CD4-positive, alpha-beta T cell treated with Interleukin-12 subunit alpha and Interleukin-12 subunit beta, for 1 hour (primary cell): ENCODE data around the gene SEC61A2.
"Not testable (repeated sequence)": the region's sequence is repeated elsewhere in the genome, so short reads cannot be mapped to it uniquely, and the experiment has no call there.

Experiments
- DNase-seq: peaks from one replicate; pipeline ENCODE4 v3.0.0-alpha.2; 2020

SEC61A2 gene

DNA sequence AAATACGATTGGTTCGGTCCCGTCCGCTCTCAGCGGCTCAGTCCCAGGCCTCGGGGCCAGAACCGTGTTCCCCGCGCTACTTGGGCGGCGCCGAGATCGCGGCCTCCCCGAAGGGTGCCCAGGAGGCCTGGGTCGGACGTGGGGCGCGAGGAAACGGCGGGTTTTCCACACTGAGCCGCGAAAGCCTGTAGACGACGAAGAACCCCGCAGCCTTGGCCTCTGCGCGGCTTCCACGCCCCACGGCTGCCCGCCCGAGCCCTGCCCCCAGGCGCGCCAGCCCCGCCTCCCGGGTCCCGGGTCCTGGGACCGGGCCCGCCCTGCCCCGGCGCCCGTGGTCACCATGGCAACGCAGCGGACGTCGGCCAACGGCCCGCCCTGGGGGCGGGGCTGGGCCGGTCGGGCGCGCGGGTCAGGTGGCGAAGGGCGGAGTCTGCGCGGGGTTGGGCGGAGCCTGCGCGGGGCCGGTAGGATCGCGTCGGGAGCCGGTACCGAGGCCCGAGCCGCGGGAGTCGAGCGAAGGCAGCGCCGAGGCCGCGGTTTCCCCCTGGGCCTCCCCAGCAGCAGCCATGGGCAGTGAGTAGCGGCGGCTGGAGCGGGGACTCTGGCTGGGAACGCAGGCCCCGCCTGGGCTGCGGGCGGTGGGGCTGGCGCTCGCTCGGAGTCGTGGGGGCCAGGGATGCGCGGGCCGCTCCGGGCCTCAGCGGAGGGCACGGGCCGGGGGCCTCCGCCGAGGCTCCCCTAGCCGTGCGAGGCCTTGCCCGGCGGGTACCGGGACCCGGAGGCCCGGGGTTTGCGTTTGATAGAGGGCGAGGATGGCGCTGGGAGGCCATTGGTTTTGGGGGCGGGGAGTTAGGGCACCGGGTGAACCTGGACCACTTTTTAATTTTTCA is at the start of gene SEC61A2:
Gene SEC61A2 (plus strand): TSS at position 456 of the 890 bp plus-strand sequence. CDS start 111 bp downstream, at position 567.
- DNase-seq, result peak; percentile 98

DNA sequence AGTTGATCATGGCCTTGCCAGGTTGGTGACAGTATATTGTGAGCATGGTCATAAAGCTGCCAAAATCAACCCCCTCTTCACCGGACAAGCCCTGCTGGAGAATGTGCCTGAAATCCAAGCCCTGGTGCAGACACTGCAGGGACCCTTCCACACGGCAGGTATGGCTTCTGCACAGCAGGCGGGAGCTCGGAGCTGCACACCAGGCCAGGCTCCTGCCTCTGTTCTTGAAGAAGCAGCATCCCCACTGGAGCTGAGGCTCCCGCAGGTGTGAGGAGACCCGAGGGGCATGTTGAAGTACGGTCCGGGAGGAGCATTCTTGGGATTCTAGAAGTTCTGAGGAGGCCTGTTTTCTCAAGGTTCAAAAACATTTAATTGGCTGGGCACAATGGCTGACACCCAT is 48.0 kb upstream of the SEC61A2 start:
- DNase-seq, result no peak

DNA sequence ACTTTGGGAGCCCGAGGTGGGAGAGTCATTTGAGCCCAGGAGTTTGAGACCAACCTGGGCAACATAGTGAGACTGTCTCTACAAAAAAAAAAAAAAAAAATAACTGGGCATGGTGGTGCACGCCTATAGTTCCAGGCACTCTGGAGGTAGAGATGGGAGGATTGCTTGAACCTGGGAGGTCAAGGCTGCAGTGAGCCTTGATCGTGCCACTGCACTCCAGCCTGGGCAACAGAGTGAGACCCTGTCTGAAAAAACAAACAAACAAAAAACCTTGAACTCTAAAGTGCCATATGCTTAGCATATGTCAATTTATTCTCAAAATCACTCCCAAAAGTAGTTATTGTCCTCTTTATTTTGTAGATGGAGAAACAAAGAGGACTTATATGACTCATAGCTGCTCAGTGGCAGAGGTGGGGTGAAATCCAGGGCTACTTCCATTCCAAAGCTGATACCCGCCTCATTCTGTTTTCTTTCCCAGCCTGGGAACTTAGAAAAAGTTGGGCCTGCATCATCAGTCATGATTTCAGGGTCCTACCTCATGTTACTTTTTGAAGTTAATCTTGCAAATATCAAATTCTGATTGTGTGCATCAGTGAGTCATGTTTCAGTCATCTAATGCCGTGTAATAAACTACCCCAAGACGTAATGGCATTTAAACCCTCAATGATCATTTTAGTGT is 47.5 kb upstream of the SEC61A2 start:
- no peak for DNase-seq

DNA sequence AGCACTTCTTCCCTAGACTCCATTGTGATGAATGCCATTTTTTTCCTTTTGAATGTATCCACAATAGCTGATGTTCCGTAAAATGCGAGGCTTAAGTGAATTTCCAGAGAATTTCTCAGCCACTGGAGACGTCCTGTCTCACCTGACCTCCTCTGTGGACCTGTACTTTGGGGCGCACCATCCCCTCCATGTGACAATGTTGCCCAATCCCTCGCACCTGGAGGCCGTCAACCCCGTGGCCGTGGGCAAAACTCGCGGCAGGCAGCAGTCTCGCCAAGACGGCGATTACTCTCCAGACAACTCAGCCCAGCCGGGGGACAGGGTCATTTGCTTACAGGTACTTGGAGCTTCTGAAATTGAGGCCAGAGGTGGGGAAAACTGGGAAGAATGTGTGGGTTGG is 40.6 kb upstream of the SEC61A2 start:
- DNase-seq, result no peak

DNA sequence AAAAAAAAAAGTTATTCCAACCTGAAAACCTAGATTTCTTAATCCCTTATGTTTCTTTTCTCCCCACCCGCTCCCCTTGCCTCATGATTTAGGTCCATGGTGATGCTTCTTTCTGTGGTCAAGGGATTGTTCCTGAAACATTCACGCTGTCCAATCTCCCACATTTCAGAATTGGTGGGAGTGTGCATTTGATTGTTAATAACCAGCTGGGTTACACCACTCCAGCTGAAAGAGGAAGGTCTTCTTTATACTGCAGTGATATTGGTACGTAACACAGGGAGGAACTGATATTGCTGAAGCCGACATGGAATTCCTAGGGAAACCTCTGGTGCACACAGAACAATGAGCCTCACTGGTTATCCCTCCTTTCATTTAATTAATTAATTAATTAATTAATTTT is 38.1 kb upstream of the SEC61A2 start:
- no peak for DNase-seq

DNA sequence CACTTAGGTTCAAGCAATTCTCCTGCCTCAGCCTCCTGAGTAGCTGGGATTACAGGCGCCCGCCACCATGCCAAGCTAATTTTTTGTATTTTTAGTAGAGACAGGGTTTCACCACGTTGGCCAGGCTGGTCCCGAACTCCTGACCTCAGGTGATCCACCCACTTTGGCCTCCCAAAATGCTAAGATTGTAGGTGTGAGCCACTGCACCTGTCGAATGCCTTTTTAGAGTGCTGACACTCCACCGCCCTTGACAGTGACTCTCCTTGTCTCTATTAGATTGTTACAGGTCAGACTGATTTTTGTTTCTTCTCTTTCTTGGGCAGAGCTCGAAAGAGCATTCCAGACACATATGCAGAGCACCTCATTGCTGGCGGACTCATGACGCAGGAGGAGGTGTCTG is 32.1 kb upstream of the SEC61A2 start:
- DNase-seq, result not testable (repeated sequence)

DNA sequence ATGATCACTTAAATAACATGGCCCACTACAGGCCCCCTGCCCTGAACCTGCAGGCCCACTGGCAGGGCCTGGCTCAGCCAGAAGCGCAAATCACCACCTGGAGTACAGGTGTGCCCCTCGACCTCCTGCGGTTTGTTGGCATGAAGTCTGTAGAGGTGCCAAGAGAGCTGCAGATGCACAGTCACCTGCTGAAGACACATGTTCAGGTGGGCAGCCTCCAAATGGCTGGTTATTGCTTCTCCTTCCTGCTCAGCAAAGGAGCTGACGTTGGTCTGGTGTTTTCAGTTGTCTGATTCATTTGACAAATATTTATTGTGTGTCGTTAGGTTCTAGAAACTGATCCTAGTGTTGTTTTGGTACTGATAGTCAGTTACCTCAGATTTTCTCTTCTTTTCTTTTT is 31.7 kb upstream of the SEC61A2 start:
- no peak for DNase-seq

DNA sequence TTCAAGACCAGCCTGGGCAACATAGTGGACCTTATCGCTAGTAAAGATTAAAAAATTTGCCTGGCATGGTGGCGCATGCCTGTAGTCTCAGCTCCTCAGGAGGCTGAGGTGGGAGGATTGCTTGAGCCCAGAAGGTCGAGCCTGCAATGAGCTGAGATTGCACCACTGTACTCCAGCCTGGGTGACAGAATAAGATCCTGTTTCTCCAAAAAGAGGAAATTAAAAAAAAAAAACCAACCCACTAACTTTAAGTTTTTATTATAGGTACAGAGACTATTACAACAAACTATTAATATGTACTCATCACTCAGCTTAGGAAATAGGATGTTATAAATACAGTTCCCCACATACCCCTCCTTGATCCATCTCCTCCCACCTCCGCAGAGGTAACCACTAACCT is 30.5 kb upstream of the SEC61A2 start:
- DNase-seq, result no peak

- DNase-seq, result no peak
These were observed 25.7 kb upstream of the SEC61A2 start for GRCh38 chr10:12103802-12104201.

- DNase-seq, result no peak
These were observed 21.7 kb upstream of the SEC61A2 start for GRCh38 chr10:12107781-12108180.

GRCh38 chr10:12109286-12109685 is 20.2 kb upstream of the SEC61A2 start:
- no peak for DNase-seq

GRCh38 chr10:12111528-12111927 is 17.9 kb upstream of the SEC61A2 start:
- no peak for DNase-seq

GRCh38 chr10:12113627-12114026 is 15.8 kb upstream of the SEC61A2 start:
- DNase-seq, result no peak

DNA sequence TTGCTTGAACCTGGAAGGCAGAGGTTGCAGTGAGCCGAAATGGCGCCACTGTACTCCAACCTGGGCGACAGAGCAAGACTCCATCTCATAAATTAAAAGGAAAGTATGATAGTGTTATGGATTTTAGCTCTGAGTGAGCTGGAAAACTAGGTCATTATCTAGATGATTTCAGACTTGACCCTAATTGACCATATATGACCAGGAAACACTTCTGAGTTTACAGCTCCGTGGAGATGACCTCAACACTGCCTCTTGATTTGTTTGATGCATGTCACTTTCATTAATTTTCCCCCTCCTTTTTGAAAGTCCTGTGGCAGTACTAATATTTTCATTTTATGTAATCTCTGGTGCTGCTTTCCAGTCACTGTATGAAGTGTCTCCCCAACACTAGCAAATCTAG is 7.8 kb upstream of the SEC61A2 start:
- no peak for DNase-seq

GRCh38 chr10:12130237-12130872 is 878 bp downstream of the SEC61A2 start:
- peak; percentile 63 for DNase-seq

DNA sequence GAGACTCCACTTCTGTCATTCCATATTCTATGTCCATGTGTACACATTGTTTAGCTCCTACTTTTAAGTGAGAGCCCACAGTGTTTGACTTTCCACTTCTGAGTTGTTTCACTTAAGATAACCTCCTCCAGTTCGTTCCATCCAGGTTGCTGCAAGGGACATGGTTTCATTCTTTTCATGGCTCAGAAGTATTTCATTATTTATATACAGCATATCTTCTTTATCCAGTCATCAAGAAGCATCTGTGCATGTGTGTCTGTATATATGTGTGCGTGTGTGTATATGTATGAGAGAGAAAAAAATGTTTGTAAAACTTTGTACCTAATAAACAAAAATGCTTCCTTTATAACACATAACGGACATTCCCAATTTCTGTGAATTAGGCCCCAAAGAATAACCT is 6.2 kb downstream of the SEC61A2 start:
- DNase-seq, result no peak

- DNase-seq, result no peak
These were observed 10.6 kb downstream of the SEC61A2 start for GRCh38 chr10:12140038-12140437.

GRCh38 chr10:12144538-12144937 is 15.1 kb downstream of the SEC61A2 start:
- no peak for DNase-seq

DNA sequence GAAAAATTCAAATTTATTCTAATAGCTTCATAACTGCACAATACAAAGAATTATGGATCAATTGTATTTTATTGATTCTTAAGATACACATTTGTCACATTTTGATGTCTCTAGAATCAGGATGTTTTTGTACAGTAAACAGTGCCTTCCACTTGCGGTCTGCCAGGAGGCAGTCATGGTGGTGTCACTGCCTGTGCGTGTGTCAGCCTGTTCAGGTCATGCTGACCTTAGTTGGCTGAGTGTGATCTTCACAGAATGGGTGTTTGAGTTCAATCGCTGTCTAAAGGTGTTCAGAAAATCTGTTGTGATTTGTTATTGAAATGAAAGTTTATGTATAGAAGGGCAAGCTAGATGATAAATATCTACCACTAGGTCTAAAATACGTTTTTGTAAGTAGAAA is 20.7 kb downstream of the SEC61A2 start:
- DNase-seq, result no peak

DNA sequence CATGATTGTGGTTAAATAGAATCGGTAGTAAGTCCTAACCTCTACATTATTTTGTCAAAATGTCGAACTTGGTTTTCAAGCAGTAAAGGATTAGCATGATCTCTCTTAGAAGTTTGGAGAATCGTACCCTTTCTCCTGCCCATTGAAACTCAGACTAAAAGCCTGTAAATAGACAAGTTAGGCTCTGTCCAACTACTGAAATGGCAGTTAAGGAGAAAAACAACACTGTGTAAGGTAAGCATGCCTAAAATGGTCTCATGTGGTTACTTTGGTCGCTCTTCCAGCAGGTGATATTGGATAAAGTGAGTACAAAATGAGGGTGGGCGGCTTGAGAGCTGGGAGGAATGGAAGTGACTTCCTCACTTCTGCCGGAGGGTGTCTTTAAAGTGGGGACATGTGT is 25.0 kb downstream of the SEC61A2 start:
- DNase-seq, result no peak

DNA sequence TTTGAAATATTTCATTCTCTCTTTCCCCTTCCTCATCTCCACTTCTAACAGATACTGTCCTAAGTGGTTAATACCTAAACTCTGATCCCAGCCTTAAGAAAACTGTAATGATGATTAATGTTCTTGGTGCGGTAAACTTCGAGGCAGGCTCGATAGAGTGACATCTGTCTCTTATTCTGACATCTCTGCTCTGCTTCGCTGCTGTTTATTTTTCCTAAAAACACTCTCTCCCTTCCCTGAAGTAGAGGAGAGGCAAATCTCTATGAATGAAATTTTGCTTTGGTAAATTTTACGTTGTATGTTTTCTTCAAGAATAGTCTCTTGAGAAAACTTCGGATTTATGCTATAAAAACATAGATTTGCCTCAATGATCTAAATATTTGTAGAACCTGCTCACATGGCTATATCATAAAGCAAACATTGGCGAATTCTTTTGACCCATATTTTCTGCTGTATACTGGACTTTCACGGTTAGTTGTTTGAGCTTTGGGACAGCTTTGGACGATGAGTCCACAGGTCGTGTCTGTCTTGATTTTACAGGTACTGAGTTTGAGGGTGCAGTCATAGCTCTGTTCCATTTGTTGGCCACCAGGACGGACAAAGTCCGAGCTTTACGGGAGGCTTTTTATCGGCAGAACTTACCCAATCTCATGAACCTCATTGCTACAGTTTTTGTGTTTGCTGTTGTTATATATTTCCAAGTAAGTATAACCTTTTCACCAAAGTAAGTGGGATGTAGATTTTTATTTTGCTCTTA is 27.1 kb downstream of the SEC61A2 start:
- DNase-seq, result no peak

GRCh38 chr10:12158111-12158510 is 28.6 kb downstream of the SEC61A2 start:
- DNase-seq, result no peak

GRCh38 chr10:12160664-12161063 is 31.2 kb downstream of the SEC61A2 start:
- DNase-seq, result no peak
